Fibroblast of pulmonary artery (primary cell): ENCODE measurements around the gene XRN1.

ENCODE experiments used
- DNase-seq: peaks from one replicate; pipeline ENCODE4 v3.0.0-alpha.2; 2010; ENCODE audit warnings: low read depth
- H3K4me3 ChIP-seq: replicated peaks from 2 replicates; pipeline ENCODE4 v1.5.1; 2011; ENCODE audit warnings: low read depth, mild to moderate bottlenecking, control low read depth, low read length, moderate library complexity
- CTCF ChIP-seq: IDR thresholded peaks from 2 replicates; pipeline ENCODE4 v1.5.1; 2011; ENCODE audit warnings: mild to moderate bottlenecking, control low read depth, low read length, inconsistent platforms; ENCODE audit errors: missing control alignments

Gene XRN1

GRCh38 chr3:142481196-142481595 lies 33.4 kb upstream of the XRN1 start:
- no peak for TF ChIP-seq CTCF
- H3K4me3 ChIP-seq = no peak overlapping the region
- DNase-seq = no peak

DNA sequence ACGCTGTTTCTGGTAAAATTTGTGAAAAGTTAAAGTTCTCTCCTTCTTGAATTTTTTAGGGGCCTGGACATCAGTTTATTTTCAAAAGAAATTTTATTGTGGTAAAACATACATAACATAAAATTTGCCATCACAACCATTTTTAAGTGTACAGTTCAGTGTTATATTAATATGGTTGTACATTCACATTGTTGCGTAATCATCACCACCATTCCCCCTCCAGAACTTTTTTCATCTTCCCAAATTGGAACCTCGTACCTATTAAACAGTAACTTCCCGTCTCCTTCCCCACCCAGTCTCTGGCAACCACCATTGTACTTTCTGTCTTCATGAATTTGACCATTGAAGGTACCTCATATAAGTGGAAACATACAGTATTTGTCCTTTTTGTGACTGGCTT lies 23.0 kb upstream of the XRN1 start:
- TF ChIP-seq CTCF = no peak
- no peak for DNase-seq
- H3K4me3 ChIP-seq = no peak overlapping the region

GRCh38 chr3:142468456-142468855 lies 20.6 kb upstream of the XRN1 start:
- no peak overlapping the region for H3K4me3 ChIP-seq
- DNase-seq = no peak
- no peak for TF ChIP-seq CTCF

DNA sequence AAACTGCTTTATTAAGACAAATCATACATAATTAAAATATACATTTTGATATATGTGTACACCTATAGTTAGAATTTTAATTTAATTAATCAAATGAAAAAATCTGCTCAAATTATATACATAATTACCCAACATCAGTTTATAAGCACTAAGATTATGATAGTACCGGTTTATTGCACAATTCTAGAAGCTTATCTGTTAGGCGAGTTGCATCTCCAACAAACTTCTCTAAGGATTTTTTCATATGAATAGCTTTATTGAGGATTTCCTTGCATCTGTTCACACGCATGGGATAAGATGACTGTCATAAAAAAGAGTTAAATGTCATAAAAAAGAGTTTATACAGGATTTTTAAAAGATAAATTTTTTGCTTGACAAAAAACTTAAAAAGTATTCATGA lies 19.9 kb upstream of the XRN1 start:
- no peak for TF ChIP-seq CTCF
- DNase-seq = no peak
- no peak overlapping the region for H3K4me3 ChIP-seq

GRCh38 chr3:142460689-142461088 lies 12.9 kb upstream of the XRN1 start:
- H3K4me3 ChIP-seq = no peak overlapping the region
- no peak for DNase-seq
- TF ChIP-seq CTCF = no peak

GRCh38 chr3:142459929-142460328 lies 12.1 kb upstream of the XRN1 start:
- TF ChIP-seq CTCF = no peak
- H3K4me3 ChIP-seq = no peak overlapping the region
- DNase-seq = peak; percentile 26

DNA sequence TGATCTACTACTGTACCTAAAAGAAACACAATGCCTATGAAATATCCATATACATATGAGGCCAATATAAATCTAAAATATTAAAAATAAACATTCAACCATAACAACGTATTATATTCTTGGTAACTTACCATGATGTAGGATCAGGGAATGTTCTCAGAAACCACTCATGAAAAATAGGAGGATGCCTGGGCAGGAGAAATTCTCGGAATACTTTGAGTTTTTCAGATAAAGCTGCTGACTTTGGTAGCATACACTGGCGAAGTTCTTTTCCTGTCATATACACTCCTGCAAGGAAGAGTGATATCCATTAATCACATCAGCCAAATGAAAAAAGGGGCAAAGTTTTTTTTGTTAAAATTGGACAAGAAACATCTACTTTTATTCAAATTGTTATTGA lies 11.3 kb upstream of the XRN1 start:
- no peak for TF ChIP-seq CTCF

More for the DNA sequence above, 11.3 kb upstream of the XRN1 start:
- DNase-seq = peak; percentile 17
- H3K4me3 ChIP-seq = no peak overlapping the region
